Endometrium (tissue), 2 donors: ENCODE measurements around the gene TMEM114.
"Not testable (repeated sequence)": the region's sequence is repeated elsewhere in the genome, so short reads cannot be mapped to it uniquely, and the experiment has no call there.

Experiments used
- FAIRE-seq: peaks from 2 replicates; lab custom pipeline; 2012; peaks lifted over from hg19 to GRCh38; lab: Jason Lieb, UNC
- donor health status: control.
- donor health status: control.

The TMEM114 gene

GRCh38 chr16:8572919-8573724, 17.2 kb downstream of the TMEM114 start:
- FAIRE-seq = no peak

DNA sequence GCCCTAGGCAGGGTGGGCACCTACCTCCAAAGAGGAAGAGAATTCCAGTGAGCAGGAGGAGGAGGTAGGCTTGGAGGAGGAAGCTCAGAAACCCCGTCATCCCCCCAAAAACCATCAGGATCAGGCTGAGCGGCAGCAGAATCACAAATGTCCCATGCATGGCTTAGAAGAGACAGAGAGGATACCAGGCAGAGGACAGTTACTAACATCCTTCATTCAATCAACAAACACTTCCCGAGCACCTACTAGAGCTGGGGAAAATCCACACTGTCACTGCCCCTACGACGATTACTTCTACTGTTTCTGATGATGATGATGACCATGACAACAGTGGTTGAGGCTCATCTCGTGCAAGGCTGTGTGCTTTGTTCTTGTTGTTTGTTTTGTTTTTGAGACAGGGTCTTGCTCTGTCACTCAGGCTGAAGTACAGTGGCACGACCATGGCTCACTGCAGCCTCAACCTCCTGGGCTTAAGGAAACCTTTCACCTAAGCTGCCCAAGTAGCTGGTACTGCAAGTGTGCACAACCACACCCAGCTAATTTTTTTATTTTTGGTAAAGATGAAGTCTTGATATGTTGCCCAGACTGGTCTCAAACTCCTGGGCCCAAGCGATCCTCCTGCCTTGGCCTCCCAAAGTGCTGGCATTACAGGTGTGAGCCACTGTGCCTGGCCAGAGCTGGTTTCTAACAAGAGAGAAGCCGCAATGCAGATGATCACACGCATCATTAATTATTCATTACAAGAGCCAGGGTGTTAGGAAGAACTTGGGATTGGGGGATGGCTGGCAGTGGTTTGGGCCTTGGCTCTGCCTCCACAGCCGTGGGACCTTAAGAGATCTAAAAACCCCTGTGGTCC, 18.0 kb downstream of the TMEM114 start:
- no peak for FAIRE-seq

GRCh38 chr16:8571061-8571596, 19.2 kb downstream of the TMEM114 start:
- FAIRE-seq = no peak

DNA sequence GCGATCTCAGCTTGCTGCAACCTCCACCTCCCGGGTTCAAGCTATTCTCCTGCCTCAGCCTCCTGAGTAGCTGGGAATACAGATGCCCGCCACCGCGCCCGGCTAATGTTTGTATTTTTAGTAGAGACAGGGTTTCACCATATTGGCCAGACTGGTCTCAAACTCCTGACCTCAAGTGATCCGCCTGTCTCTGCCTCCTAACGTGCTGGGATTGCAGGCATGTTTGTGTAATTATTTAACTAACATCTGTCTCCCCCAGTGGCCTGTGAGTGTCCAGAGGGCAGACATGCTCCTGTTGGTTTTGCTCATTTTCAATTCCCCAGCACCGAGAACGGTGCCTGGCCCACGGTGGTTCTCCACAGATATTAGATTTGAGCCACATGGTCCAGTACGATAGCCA, 19.9 kb downstream of the TMEM114 start:
- FAIRE-seq = not testable (repeated sequence)

GRCh38 chr16:8569650-8570346, 20.5 kb downstream of the TMEM114 start:
- no peak for FAIRE-seq

DNA sequence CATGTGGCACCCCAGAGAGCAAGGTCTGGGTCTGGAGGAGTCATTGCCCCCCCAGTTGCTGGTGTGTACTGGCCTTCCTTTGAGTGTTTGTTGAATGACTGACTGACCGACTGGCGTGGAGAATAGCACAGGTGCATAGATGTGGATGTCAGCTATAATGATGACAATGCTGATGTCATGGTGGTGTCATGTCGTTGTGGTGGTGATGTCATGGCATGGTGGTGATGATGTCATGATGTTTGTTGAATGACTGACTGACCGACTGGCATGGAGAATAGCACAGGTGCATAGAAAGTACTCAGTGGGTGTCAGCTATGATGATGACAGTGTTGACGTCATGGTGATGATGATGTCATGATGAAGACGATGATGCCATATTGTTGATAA, 22.1 kb downstream of the TMEM114 start:
- FAIRE-seq = no peak

DNA sequence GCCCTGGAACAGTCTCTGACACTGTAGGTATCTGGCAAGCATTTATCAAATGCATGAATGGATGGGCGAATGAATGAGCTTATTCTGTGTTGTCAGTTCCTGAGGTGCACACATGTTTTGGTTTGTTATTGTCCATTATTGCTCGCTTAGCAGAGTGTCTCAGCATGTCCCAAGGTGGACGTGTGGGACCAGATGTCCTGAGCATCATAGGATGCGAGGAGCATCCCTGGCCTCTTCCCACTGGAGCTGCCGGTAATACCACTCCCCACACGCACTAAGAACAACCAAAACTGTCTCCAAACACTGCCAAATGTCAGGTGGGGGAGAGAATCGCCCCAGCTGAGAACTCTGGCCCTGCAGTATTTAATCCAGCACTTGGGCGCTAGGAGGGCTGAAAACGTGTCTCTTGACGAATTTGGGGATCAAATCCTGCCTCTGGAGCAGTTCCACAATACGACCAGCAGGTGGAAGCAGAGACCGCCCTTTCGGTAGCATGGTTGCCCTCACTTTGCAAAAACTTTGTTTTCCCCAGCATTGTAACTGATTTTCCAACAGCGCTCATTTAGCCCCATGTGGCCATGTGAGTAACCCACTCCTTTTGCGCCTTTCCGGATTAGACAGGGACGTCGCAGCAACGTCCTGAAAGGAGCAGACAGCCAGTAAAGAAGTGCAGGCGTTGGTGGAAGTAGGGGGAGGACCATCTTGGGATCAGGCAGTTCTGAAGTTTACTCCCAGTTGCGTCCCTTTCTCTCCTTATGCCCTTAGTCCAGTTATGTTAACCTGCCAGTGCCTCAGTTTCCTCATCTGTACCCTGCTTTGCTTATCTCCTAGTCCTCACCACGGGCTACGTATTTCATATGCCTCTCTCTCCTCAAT, 22.7 kb downstream of the TMEM114 start:
- FAIRE-seq = no peak

GRCh38 chr16:8565498-8565897, 24.8 kb downstream of the TMEM114 start:
- FAIRE-seq = no peak

GRCh38 chr16:8564934-8565345, 25.4 kb downstream of the TMEM114 start:
- FAIRE-seq = no peak

GRCh38 chr16:8563944-8564540, 26.3 kb downstream of the TMEM114 start:
- not testable (repeated sequence) for FAIRE-seq

GRCh38 chr16:8561496-8561895, 28.8 kb downstream of the TMEM114 start:
- FAIRE-seq = no peak

- no peak for FAIRE-seq
These were observed 34.9 kb downstream of the TMEM114 start for GRCh38 chr16:8555400-8555799.

DNA sequence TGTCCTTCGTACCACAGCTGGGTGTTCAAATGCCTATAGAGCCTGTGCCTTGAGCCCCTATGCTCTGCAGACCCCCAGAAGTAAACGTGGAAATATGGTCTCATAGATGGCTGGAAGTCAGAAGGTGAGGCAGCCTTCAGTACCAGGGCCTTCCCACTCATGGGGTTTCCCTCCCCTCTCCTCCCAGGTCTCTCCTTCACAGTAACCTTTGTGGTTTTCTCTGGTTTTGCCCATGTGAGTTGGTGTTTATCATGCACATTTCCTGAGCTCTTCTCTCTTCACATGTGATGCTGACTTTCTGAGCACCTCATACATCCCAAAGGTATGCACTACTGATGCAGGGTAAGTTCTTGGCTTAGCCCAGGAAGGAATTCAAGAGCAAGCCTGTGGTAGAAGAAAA, 35.4 kb downstream of the TMEM114 start:
- FAIRE-seq = no peak

DNA sequence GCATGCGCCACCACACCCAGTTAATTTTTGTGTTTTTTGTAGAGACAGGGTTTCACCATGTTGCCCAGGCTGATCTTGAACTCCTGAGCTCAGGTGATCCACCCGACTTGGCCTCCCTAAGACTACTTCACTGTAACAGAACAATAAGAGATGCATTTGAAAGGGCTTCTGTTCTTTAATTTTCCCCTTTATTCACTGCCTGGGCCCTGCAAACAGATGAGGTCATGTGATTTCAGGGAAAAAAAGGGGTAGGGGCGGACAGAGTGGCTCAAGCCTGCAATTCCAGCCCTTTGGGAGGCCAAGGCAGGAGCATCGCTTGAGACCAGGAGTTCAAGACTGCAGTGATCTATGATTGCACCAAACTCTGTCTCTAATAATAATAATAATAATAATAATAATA, 36.3 kb downstream of the TMEM114 start:
- no peak for FAIRE-seq

- FAIRE-seq = no peak
These were observed 37.7 kb downstream of the TMEM114 start for GRCh38 chr16:8552487-8553221.

- FAIRE-seq = no peak
These were observed 38.7 kb downstream of the TMEM114 start for GRCh38 chr16:8551388-8552332.

DNA sequence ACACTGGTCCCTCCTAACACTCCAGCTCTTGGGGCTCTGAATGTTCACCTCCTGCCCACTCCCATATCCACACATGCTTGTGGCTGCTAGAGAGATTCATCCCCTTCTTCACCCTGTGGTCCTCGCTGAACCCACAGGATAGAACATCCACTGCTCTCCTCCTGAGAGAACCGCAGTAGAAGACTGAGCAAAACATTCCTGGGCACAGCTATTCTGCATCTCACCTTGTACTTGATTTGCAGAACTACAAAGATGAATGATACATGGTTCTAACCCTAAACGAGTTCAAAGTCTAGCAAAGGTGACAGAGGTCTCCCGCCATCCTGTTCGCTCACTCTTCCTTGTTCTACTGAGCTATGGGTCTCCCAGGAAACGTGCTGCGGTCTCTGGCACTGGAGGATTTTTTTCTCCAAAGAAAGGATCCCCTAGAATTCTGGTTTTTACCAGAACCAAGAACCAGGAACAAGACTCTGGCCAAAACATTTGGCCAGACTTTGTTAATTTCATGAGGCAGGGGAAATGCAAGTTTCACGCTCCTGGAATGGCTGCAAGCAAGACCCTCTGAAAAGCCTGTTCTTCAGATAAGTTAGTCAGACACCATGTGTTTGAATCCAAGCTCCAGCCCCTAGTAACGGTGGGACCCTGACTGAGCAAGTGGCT, 39.5 kb downstream of the TMEM114 start:
- FAIRE-seq = no peak

- no peak for FAIRE-seq
These were observed 40.4 kb downstream of the TMEM114 start for GRCh38 chr16:8549843-8550412.
